ENCODE results near the gene STK4. TPM values are rescaled to one million over a fixed set of nuclear protein-coding genes. Genes with fewer than 3 reads are reported as not detected.

STK4 gene
- total RNA-seq, 1 donor from 2014 or later, result 25.8 TPM

GRCh38 chr20:45121388-45121787 is 155.1 kb downstream of the STK4 start:
- TF ChIP-seq POLR2A (IDR thresholded peaks at IDR 0.05) (no peak), POLR2AphosphoS5 (IDR thresholded peaks at IDR 0.05; ENCODE audit: insufficient read depth in 1 of 2, low read depth in 1 of 2) (no peak)
- TF ChIP-seq, protein P1, sequence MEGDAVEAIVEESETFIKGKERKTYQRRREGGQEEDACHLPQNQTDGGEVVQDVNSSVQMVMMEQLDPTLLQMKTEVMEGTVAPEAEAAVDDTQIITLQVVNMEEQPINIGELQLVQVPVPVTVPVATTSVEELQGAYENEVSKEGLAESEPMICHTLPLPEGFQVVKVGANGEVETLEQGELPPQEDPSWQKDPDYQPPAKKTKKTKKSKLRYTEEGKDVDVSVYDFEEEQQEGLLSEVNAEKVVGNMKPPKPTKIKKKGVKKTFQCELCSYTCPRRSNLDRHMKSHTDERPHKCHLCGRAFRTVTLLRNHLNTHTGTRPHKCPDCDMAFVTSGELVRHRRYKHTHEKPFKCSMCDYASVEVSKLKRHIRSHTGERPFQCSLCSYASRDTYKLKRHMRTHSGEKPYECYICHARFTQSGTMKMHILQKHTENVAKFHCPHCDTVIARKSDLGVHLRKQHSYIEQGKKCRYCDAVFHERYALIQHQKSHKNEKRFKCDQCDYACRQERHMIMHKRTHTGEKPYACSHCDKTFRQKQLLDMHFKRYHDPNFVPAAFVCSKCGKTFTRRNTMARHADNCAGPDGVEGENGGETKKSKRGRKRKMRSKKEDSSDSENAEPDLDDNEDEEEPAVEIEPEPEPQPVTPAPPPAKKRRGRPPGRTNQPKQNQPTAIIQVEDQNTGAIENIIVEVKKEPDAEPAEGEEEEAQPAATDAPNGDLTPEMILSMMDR (IDR thresholded peaks at IDR 0.05), result no peak
- no peak overlapping the region for H3K27ac ChIP-seq
- H3K4me1 ChIP-seq, result no peaks in the 10 kb centered on the region
- H3K4me3 ChIP-seq, result no peak overlapping the region
- DNase-seq (ENCODE audit: extremely low spot score in 2 of 2), result no peak
- intact Hi-C loops (cut with DNase I), result no loop called here
- H3K27me3 ChIP-seq, result no peaks in the 10 kb centered on the region
- no peaks in the 10 kb centered on the region for H3K9me3 ChIP-seq
- no peaks in the 10 kb centered on the region for H3K36me3 ChIP-seq

DNA sequence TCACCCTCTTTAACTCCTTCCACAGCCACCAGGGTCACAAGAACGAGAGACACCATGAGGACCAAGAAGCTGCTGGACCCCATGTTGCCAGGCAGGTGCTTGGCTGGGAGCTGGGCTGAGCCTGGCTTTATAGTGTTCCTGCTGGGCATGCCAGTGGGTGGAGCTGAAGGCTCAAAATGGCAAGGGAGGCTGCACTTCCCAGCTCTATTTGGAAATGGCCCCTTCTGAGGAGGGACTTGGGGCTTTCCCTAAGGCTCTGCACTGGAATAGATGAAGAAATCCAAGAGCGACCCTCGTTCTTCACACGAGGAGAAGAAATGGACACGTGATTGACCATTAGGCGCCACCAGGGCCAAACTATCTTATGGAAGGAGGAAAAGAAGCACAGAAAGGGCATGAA is 158.1 kb downstream of the STK4 start, which contains the start of gene WFDC12:
TSS of gene WFDC12 (minus strand) at position 101 of the 400 bp plus-strand sequence. CDS start at position 83, 18 bp downstream.
- TF ChIP-seq POLR2A (IDR thresholded peaks at IDR 0.05) (no peak), POLR2AphosphoS5 (IDR thresholded peaks at IDR 0.05; ENCODE audit: insufficient read depth in 1 of 2, low read depth in 1 of 2) (no peak)
- TF ChIP-seq, protein P1 (IDR thresholded peaks at IDR 0.05), result no peak
- Histone ChIP-seq H3K9me3 (no peaks in the 10 kb centered on the region), H3K36me3 (no peaks in the 10 kb centered on the region), H3K27ac (no peak within 1 kb of the TSS), H3K4me1 (no peaks in the 10 kb centered on the region), H3K4me3 (no peak within 1 kb of the TSS), H3K27me3 (no peaks in the 10 kb centered on the region)
- no peak for DNase-seq (ENCODE audit: extremely low spot score in 2 of 2)
- intact Hi-C loops (cut with DNase I), result no loop called here

- H3K9me3 ChIP-seq, result no peaks in the 10 kb centered on the region
- TF ChIP-seq POLR2A (IDR thresholded peaks at IDR 0.05), result no peak
- TF ChIP-seq, protein P1 (IDR thresholded peaks at IDR 0.05), result no peak
- peak in 1 of 2 donors; percentile 20 for TF ChIP-seq POLR2AphosphoS5 (IDR thresholded peaks at IDR 0.05; ENCODE audit: insufficient read depth in 1 of 2, low read depth in 1 of 2)
- peak in 1 of 2 donors; percentile 49 for DNase-seq (ENCODE audit: extremely low spot score in 2 of 2)
- intact Hi-C loops (cut with DNase I), result no loop called here
- no peaks in the 10 kb centered on the region for H3K27me3 ChIP-seq
- H3K4me1 ChIP-seq, result no peaks in the 10 kb centered on the region
- H3K36me3 ChIP-seq, result no peaks in the 10 kb centered on the region
- no peak overlapping the region for H3K4me3 ChIP-seq
- H3K27ac ChIP-seq, result no peak overlapping the region
Measured at GRCh38 chr20:45128099-45128498, 161.8 kb downstream of the STK4 start.

Small RNA genes within 50 kb of the gene (small RNA-seq; reads per million reads assigned to genes)
- gene RF00019, result not detected

Other genes with a start within 250 kb of the STK4 start
- gene KCNK15, start 220.6 kb upstream of the STK4 start, total RNA-seq, result 1.5 TPM
- gene RIMS4, start 156.0 kb upstream of the STK4 start, total RNA-seq, result 6.4 TPM
- 87.4 TPM for gene YWHAB, start 80.8 kb upstream of the STK4 start, total RNA-seq
- gene PABPC1L, start 56.5 kb upstream of the STK4 start, total RNA-seq, result 19.6 TPM
- 16.2 TPM for gene TOMM34, start 6.1 kb upstream of the STK4 start, total RNA-seq
- not detected for gene KCNS1, start 134.6 kb downstream of the STK4 start, total RNA-seq
- gene WFDC5, start 148.7 kb downstream of the STK4 start, total RNA-seq, result 6.1 TPM
- 4.4 TPM for gene WFDC12, start 158.0 kb downstream of the STK4 start, total RNA-seq
- gene PI3, start 208.4 kb downstream of the STK4 start, total RNA-seq, result 234 TPM
- not detected for gene SEMG1, start 240.5 kb downstream of the STK4 start, total RNA-seq

All from vagina (tissue), 2 donors.